B cell (primary cell): ENCODE measurements around the gene SYCE3. TPM values are rescaled to one million over a fixed set of nuclear protein-coding genes. Genes with fewer than 3 reads are reported as not detected.

Experiments used
- ATAC-seq: fragments of 200-7000 bp; cut with Tn5 transposase; one replicate; pipeline ENCODE4 v1.10.0; 2021; ENCODE audit warnings: low read depth, mild to moderate bottlenecking, moderate number of reproducible peaks, moderate library complexity
- CTCF ChIA-PET: fragments of 350-600 bp; sonication (Branson Sonifier 250); formaldehyde crosslinking; loops from one replicate; lab custom pipeline; 2021; ENCODE audit warnings: antibody characterized with exemption, inconsistent platforms; lab: Charles Lee
- POLR2A ChIA-PET: fragments of 350-600 bp; sonication (Branson Sonifier 250); formaldehyde crosslinking; loops from one replicate; lab custom pipeline; 2021; ENCODE audit warnings: antibody characterized with exemption; lab: Charles Lee
- DNase-seq: peaks from one replicate; pipeline ENCODE4 v3.0.0; 2013
- H2AFZ ChIP-seq: 2 replicates; pipeline ENCODE4 v1.6.1; 2012; ENCODE audit warnings: mild to moderate bottlenecking, low read depth, low read length; ENCODE audit not compliant: insufficient read depth, poor library complexity, severe bottlenecking
- H3K27ac ChIP-seq, 2 donors: 1 replicate in 1 of 2; 2 replicates in 1 of 2; pipeline ENCODE4 v1.5.1; 2012 to 2013; ENCODE audit warnings: low read length in 2 of 2, mild to moderate bottlenecking in 2 of 2, moderate library complexity in 1 of 2
- H3K27me3 ChIP-seq, 4 experiments: fragments of 200-600 bp in 1 of 4; sonication (generic) in 1 of 4; replicated peaks in 1 of 4; 1 replicate in 2 of 4; 2 replicates in 2 of 4; pipeline versions ENCODE4 v1.6.1 to v1.7.0; 2013 to 2016; ENCODE audit warnings: low read length in 3 of 4, mild to moderate bottlenecking in 2 of 4, mixed read lengths in 1 of 4, moderate library complexity in 1 of 4; ENCODE audit not compliant: insufficient read depth in 4 of 4, control insufficient read depth in 3 of 4; ENCODE audit errors: control extremely low read depth in 1 of 4
- H3K36me3 ChIP-seq, 2 experiments: replicated peaks in 1 of 2; 1 replicate in 1 of 2; 2 replicates in 1 of 2; pipeline versions ENCODE4 v1.6.1 to v1.7.1; 2013; ENCODE audit warnings: low read length in 1 of 2; ENCODE audit not compliant: insufficient read depth in 2 of 2, control insufficient read depth in 1 of 2; ENCODE audit errors: control extremely low read depth in 1 of 2, extremely low read depth in 1 of 2
- H3K4me1 ChIP-seq, 2 donors: fragments of 200-600 bp in 1 of 2; sonication (generic) in 1 of 2; 1 replicate in 1 of 2; 2 replicates in 1 of 2; pipeline versions ENCODE4 v1.5.1 to v1.6.1; 2013 to 2017; ENCODE audit warnings: low read length in 2 of 2; ENCODE audit not compliant: control insufficient read depth in 2 of 2, insufficient read depth in 2 of 2
- H3K4me2 ChIP-seq: replicated peaks from 2 replicates; pipeline ENCODE3; 2012; ENCODE audit warnings: mild to moderate bottlenecking, low read depth, low read length; ENCODE audit not compliant: poor library complexity, severe bottlenecking
- H3K4me3 ChIP-seq, 5 experiments: fragments of 200-600 bp in 1 of 5; sonication (generic) in 1 of 5; 1 replicate in 3 of 5; 2 replicates in 2 of 5; pipeline versions ENCODE4 v1.5.1 to v1.7.0; 2011 to 2016; ENCODE audit warnings: low read length in 4 of 5, mild to moderate bottlenecking in 4 of 5, low read depth in 2 of 5, control low read depth in 1 of 5, moderate library complexity in 1 of 5; ENCODE audit not compliant: insufficient read depth in 1 of 5; ENCODE audit errors: control extremely low read depth in 1 of 5, extremely low read depth in 1 of 5
- H3K79me2 ChIP-seq: fragments of 200-600 bp; sonication (generic); one replicate; pipeline ENCODE4 v1.6.0; 2016; ENCODE audit warnings: low read length; ENCODE audit not compliant: control insufficient read depth, insufficient read depth
- H3K9ac ChIP-seq: fragments of 200-600 bp; sonication (generic); 2 replicates; pipeline ENCODE4 v1.6.1; 2017; ENCODE audit warnings: mild to moderate bottlenecking, low read length, moderate library complexity
- H3K9me3 ChIP-seq, 3 donors: one replicate each; pipeline versions ENCODE4 v1.6.1 to v1.7.1; 2013; ENCODE audit warnings: low read length in 2 of 3; ENCODE audit not compliant: control insufficient read depth in 2 of 3, insufficient read depth in 1 of 3; ENCODE audit errors: control extremely low read depth in 1 of 3
- H4K20me1 ChIP-seq: 2 replicates; pipeline ENCODE4 v1.6.0; 2012; ENCODE audit warnings: mild to moderate bottlenecking, low read length; ENCODE audit not compliant: insufficient read depth, control insufficient read depth, poor library complexity, severe bottlenecking
- H3K27ac Mint-ChIP-seq: one replicate; pipeline ENCODE4 v1.8.0; 2021; ENCODE audit warnings: mixed read lengths
- H3K27me3 Mint-ChIP-seq: one replicate; pipeline ENCODE4 v1.8.0; 2021; ENCODE audit warnings: mixed read lengths
- H3K4me1 Mint-ChIP-seq: one replicate; pipeline ENCODE4 v1.8.0; 2021; ENCODE audit warnings: mixed read lengths
- H3K4me3 Mint-ChIP-seq: one replicate; pipeline ENCODE4 v1.8.0; 2021; ENCODE audit warnings: mixed read lengths
- H3K9me3 Mint-ChIP-seq: one replicate; pipeline ENCODE4 v1.8.0; 2022; ENCODE audit warnings: mixed read lengths; ENCODE audit not compliant: insufficient read depth
- EZH2 ChIP-seq: IDR thresholded peaks from 2 replicates; pipeline ENCODE4 v1.6.1; 2012; ENCODE audit warnings: borderline replicate concordance, low read depth, mild to moderate bottlenecking, moderate library complexity, low read length; ENCODE audit not compliant: insufficient read depth, poor library complexity, severe bottlenecking
- WGBS: methylation state at CpG from one replicate; pipeline ENCODE4 v1.1.5; 2013; ENCODE audit warnings: missing lambda C conversion rate; ENCODE audit not compliant: insufficient coverage; 5-methylcytosine and 5-hydroxymethylcytosine counted together
- intact Hi-C: fragments of 100-400 bp; cut with micrococcal nuclease; formaldehyde crosslinking; loops from one replicate; pipeline ENCODE4 v1.10.0; 2022
- polyA plus RNA-seq: library from polyadenylated mRNA; depleted of rRNA; stranded (reverse); fragments of >200 nt; gene quantifications from 2 replicates; pipeline ENCODE4 v1.2.3, GENCODE V29; 2012
- total RNA-seq, 2 donors: library from RNA; stranded (reverse); fragments of 120-200 nt in 1 of 2; gene quantifications; 1 replicate in 1 of 2; 2 replicates in 1 of 2; pipeline versions ENCODE4 v1.2.3 to v1.2.4, GENCODE V29; 2013 to 2022
- TF ChIP-seq, protein P1 (sequence below): fragments of 200-600 bp; IDR thresholded peaks from one replicate; pipeline ENCODE4 v1.8.0; 2022; ENCODE audit warnings: antibody characterized with exemption, mild to moderate bottlenecking

The SYCE3 gene
- total and polyA plus RNA-seq, 2 donors (not counting 1 experiment from before 2014, with no cell fraction given): not detected

GRCh38 chr22:50612168-50612527 is 49.4 kb upstream of the SYCE3 start:
- Histone ChIP-seq H3K9me3 (peaks cover 0 to 9% (median 0%) of the 10 kb centered on the region in 3 donors), H3K36me3 (no peaks in the 10 kb centered on the region), H3K79me2 (no peaks in the 10 kb centered on the region), H3K4me2 (no peak overlapping the region), H3K9ac (no peak overlapping the region), H2AFZ (no peak overlapping the region), H4K20me1 (no peaks in the 10 kb centered on the region), H3K27ac (no peak overlapping the region), H3K4me3 (no peak overlapping the region), H3K4me1 (no peaks in the 10 kb centered on the region), H3K27me3 (peaks cover 0 to 21% (median 0%) of the 10 kb centered on the region in 4 experiments)
- Mint-ChIP-seq H3K9me3 (no peaks in the 10 kb centered on the region), H3K27me3 (peaks cover 36% of the 10 kb centered on the region), H3K4me1 (peaks cover 1% of the 10 kb centered on the region), H3K4me3 (no peak overlapping the region), H3K27ac (no peak overlapping the region)
- intact Hi-C loops: no loop called here
- ChIA-PET CTCF (no interaction called here), POLR2A (no interaction called here)
- 81% methylated on average over 3 of the region's 6 CpGs for WGBS
- no peak for ATAC-seq
- TF ChIP-seq EZH2: no peak
- TF ChIP-seq, protein P1, sequence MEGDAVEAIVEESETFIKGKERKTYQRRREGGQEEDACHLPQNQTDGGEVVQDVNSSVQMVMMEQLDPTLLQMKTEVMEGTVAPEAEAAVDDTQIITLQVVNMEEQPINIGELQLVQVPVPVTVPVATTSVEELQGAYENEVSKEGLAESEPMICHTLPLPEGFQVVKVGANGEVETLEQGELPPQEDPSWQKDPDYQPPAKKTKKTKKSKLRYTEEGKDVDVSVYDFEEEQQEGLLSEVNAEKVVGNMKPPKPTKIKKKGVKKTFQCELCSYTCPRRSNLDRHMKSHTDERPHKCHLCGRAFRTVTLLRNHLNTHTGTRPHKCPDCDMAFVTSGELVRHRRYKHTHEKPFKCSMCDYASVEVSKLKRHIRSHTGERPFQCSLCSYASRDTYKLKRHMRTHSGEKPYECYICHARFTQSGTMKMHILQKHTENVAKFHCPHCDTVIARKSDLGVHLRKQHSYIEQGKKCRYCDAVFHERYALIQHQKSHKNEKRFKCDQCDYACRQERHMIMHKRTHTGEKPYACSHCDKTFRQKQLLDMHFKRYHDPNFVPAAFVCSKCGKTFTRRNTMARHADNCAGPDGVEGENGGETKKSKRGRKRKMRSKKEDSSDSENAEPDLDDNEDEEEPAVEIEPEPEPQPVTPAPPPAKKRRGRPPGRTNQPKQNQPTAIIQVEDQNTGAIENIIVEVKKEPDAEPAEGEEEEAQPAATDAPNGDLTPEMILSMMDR: no peak
- DNase-seq: no peak

GRCh38 chr22:50611341-50612060 is 48.8 kb upstream of the SYCE3 start:
- Histone ChIP-seq H3K9ac (no peak overlapping the region), H3K4me1 (no peaks in the 10 kb centered on the region), H3K27ac (no peak overlapping the region), H3K79me2 (no peaks in the 10 kb centered on the region), H3K36me3 (no peaks in the 10 kb centered on the region), H3K27me3 (peaks cover 0 to 28% (median under 1%) of the 10 kb centered on the region in 4 experiments), H3K4me2 (no peak overlapping the region), H4K20me1 (no peaks in the 10 kb centered on the region), H3K4me3 (no peak overlapping the region), H3K9me3 (peaks cover 0 to 9% (median 0%) of the 10 kb centered on the region in 3 donors), H2AFZ (no peak overlapping the region)
- Mint-ChIP-seq H3K4me1 (peaks cover 1% of the 10 kb centered on the region), H3K27ac (no peak overlapping the region), H3K27me3 (peaks cover 38% of the 10 kb centered on the region), H3K4me3 (no peak overlapping the region), H3K9me3 (no peaks in the 10 kb centered on the region)
- ChIA-PET POLR2A (no interaction called here), CTCF (no interaction called here)
- TF ChIP-seq EZH2: no peak
- TF ChIP-seq, protein P1: no peak
- no peak for DNase-seq
- intact Hi-C loops: no loop called here
- no peak for ATAC-seq
- 93% methylated on average over 26 of the region's 26 CpGs for WGBS
